GM18867 (cell line): ENCODE data around the gene SYMPK.
"Not testable (repeated sequence)": the region's sequence is repeated elsewhere in the genome, so short reads cannot be mapped to it uniquely, and the experiment has no call there.

Experiments used
- ATAC-seq: cut with Tn5 transposase; IDR thresholded peaks from one replicate; pipeline ENCODE4 v1.9.1; 2021; ENCODE audit warnings: mild to moderate bottlenecking, moderate library complexity; ENCODE audit not compliant: unreplicated experiment

Gene SYMPK

DNA sequence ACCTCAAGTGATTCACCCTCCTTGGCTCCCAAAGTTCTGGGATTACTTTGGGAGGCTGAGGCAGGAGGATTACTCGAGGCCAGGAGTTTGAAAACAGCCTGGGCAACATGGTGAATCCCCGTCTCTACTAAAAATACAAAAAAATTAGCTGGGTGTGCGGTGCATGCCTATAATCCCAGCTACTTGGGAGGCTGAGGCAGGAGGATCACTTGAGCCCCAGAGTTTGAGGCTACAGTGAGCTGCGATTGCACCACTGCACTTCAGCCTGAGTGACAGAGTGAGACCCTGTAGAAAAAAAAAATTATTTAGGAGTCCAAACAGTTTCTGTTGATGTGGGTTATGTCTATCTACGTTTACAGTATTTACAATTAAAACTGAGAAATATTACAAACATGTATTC, 7.9 kb upstream of the SYMPK start:
- ATAC-seq, result no peak

- ATAC-seq, result not testable (repeated sequence)
Observed at GRCh38 chr19:45867241-45867640, 4.3 kb upstream of the SYMPK start.

- no peak for ATAC-seq
Observed at GRCh38 chr19:45866400-45867176, 3.6 kb upstream of the SYMPK start.

GRCh38 chr19:45865269-45865948, 2.5 kb upstream of the SYMPK start:
- no peak for ATAC-seq

- ATAC-seq, result no peak
Observed at GRCh38 chr19:45864629-45865082, 1.7 kb upstream of the SYMPK start.

- ATAC-seq, result no peak
Observed at GRCh38 chr19:45863840-45864628, 1.1 kb upstream of the SYMPK start, which contains the start of gene FOXA3. TSS of gene FOXA3 (plus strand) at chr19:45864326. CDS start at chr19:45864457, 131 bp downstream.

DNA sequence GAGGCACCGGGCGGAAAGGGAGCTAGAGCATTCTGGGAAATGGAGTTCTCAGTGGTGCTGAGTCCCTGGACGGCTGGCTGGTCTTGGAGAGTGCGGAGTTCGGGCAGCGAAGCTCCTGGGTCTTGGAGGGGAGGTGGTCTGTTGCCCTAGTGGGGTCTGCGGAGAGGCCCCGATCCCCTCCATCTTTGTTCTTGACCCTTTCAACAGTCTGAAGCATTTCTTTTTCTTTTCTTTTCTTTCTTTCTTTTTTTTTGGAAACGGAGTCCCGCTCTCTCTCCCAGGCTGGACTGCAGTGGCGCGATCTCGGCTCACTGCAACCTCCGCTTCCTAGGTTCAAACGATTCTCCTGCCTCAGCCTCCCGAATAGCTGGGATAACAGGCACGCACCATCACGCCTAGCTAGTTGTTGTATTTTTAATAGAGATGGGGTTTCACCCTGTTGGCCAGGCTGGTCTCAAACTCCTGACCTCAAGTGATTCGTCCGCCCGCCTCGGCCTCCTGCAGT, 440 bp upstream of the SYMPK start:
- ATAC-seq, result no peak

DNA sequence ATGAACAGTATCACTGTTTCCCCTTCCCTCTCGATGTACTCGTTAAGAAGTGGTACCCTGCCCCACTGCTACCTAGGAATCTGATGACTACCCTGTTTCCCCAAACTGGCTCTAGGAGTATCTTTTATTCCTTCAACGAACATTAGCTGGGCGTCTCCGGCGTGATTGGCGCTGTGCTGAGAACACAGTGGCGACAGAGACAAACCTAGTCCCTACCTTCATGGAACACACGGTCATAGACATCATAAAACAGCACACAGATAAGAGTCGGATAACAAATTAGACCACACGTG, 730 bp downstream of the SYMPK start:
- no peak for ATAC-seq

GRCh38 chr19:45860359-45861259, 2.3 kb downstream of the SYMPK start:
- no peak for ATAC-seq

- ATAC-seq, result no peak
Observed at GRCh38 chr19:45854167-45854778, 8.7 kb downstream of the SYMPK start.

GRCh38 chr19:45852983-45853382, 10.0 kb downstream of the SYMPK start:
- no peak for ATAC-seq

DNA sequence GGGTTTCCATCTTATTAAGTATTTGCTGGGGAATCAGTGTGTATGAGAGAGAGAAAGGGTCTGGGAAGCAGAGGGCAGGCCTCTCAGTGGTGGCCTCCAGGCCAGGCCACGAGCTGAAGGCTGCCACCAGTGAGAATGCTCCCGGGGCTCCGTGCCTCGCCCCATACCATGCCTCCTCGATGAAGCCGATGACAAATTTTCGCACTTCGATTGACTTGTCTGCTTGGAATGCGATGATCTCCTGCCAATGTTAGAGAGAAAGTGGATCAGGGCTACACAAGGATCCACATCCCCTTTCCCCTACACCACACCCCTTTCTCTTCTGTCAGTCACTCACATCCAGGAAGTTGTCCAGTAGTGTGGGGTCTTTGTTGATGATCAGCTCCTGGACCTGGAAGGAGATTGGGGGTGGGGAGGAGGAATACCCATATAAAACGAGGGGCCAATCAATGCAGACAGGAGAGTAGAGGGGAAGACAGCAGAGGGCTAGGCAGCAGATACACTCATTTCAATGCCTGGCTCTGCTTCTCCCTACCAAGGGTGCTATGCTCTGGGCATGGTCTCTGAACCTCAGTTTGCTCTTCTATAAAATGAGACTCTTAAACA, 10.7 kb downstream of the SYMPK start:
- no peak for ATAC-seq

GRCh38 chr19:45848922-45849321, 14.0 kb downstream of the SYMPK start:
- no peak for ATAC-seq

- no peak for ATAC-seq
Observed at GRCh38 chr19:45847663-45848062, 15.3 kb downstream of the SYMPK start.

- ATAC-seq, result no peak
Observed at GRCh38 chr19:45842198-45842597, 20.7 kb downstream of the SYMPK start.

DNA sequence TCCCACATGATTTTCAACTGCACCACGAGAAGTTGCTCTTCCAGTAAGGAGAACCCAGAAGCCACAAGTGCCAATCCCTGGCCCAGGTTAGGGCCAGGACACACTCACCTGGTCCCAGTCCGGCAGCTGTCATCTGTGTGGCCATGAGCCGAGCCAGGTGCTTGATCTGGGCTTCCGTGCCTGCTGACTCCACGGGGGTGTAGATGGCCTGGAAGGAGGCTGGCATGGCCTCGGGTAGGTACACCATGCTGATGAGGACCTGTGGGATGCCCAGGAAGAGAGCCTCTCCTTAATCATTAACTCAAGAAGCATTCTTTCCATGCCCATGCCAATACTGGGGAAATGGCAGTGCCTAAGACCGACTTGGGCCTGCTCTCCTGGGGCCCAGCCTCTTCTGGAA, 28.0 kb downstream of the SYMPK start:
- ATAC-seq, result no peak

DNA sequence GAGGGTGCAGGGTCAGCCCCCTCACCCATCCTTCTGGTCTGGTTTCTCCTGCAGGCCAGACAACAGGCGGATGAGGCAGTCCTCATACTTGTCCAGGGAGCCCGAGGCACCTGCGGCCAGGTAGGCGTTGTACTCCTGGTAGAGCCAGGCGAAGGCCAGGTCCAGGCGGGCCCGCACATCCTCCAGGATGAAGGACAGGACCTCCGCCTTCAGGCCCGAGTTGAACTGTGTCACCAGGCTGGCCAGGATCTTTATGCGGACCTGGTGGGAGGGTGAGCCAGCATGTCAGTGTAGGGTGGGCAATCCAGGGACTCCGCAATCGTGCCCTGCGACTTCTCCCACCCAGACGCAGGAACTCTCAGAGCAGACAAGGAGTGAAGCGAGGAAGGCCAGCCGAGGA, 34.0 kb downstream of the SYMPK start:
- ATAC-seq, result no peak

GRCh38 chr19:45828523-45828922, 34.4 kb downstream of the SYMPK start:
- no peak for ATAC-seq

DNA sequence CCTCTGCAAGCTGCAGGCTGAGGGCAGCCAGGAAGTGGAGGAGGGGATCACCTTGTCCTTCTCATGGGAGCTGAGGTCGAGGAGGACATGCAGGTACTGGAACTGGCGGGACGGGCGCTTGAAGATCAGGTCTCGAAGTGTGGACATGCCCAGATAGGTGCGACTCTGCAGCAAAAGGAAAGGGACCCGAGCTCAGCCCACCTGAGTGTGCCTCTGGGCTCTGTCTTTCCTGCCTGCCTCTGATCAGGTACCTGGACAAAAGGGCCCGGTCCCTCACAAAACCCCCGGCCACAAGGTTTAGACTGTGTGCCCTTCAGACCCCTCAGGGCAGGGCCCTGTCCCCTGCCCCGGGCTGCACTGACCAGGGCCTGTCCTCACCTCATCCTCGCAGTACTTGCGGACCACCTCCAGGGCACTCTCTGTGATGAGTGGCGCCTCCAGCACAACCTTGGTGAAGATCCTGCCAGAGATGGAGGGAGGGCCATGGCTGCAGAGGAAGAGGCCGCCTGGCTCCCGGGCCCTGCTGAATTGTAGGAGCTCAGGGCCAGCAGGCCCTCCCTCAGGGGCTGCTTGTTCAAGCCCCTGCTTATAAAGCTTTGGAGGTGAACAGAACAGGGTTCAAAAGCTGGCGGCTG, 35.4 kb downstream of the SYMPK start:
- ATAC-seq, result no peak
